Heart left ventricle (tissue), 16 donors: ENCODE results near the gene MPC2. TPM values are rescaled to one million over a fixed set of nuclear protein-coding genes. Genes with fewer than 3 reads are reported as not detected.

ENCODE experiments used
- ATAC-seq, 4 donors: fragments of 200-7000 bp; cut with Tn5 transposase; one replicate each; pipeline ENCODE4 v1.9.1; 2020 to 2022; ENCODE audit warnings: moderate library complexity in 4 of 4, mild to moderate bottlenecking in 3 of 4, moderate number of reproducible peaks in 1 of 4
- DNase-seq, 5 donors: peaks; one replicate each; pipeline ENCODE4 v3.0.0-alpha.2; 2020
- H3K27ac ChIP-seq, 12 donors: fragments of 200-600 bp; sonication (generic) in 4 of 12; one replicate each; pipeline versions ENCODE4 v1.5.0 to v1.8.0; 2016 to 2022; ENCODE audit warnings: mild to moderate bottlenecking in 2 of 12
- H3K27me3 ChIP-seq, 9 donors: fragments of 200-600 bp; sonication (generic) in 2 of 9; one replicate each; pipeline versions ENCODE4 v1.5.1 to v1.8.0; 2016 to 2022; ENCODE audit warnings: mild to moderate bottlenecking in 3 of 9
- H3K36me3 ChIP-seq, 9 donors: fragments of 200-600 bp; sonication (generic) in 2 of 9; one replicate each; pipeline versions ENCODE4 v1.5.0 to v1.8.0; 2018 to 2022; ENCODE audit warnings: mild to moderate bottlenecking in 2 of 9
- H3K4me1 ChIP-seq, 12 donors: fragments of 200-600 bp; sonication (generic) in 4 of 12; one replicate each; pipeline versions ENCODE4 v1.5.0 to v1.8.0; 2016 to 2022; ENCODE audit warnings: mild to moderate bottlenecking in 3 of 12
- H3K4me3 ChIP-seq, 12 donors: fragments of 200-600 bp; sonication (generic) in 4 of 12; one replicate each; pipeline versions ENCODE4 v1.5.0 to v1.8.0; 2017 to 2022; ENCODE audit warnings: mild to moderate bottlenecking in 9 of 12, moderate library complexity in 4 of 12
- H3K9me3 ChIP-seq, 12 donors: fragments of 200-600 bp; sonication (generic) in 4 of 12; one replicate each; pipeline versions ENCODE4 v1.5.0 to v1.8.0; 2016 to 2022; ENCODE audit warnings: mild to moderate bottlenecking in 1 of 12
- POLR2A ChIP-seq, 2 donors: fragments of 450-650 bp; IDR thresholded peaks; one replicate each; pipeline ENCODE4 v1.6.1; 2017; ENCODE audit warnings: antibody characterized with exemption in 2 of 2, mild to moderate bottlenecking in 2 of 2, moderate library complexity in 2 of 2
- WGBS, 4 donors: extraction: QIAGEN DNeasy Blood & Tissue Kit in 2 of 4; methylation state at CpG; one replicate each; pipeline versions ENCODE4 v1.1.5 to v1.1.7; 2013 to 2018; 5-methylcytosine and 5-hydroxymethylcytosine counted together
- intact Hi-C, 10 donors: fragments of 100-400 bp; cut with DNase I; formaldehyde crosslinking; loops; one replicate each; pipeline versions ENCODE4 v1.11.1 to v1.14.2; 2022
- polyA plus RNA-seq, 2 donors: library from polyadenylated mRNA; stranded (reverse); fragments of 200-250 nt; gene quantifications; one replicate each; pipeline ENCODE4 v1.2.3, GENCODE V29; 2013
- total RNA-seq, 9 donors: library from RNA; depleted of rRNA in 2 of 9; stranded (reverse); fragments of >200 nt in 2 of 9; fragmentation: NEBNext Ultra II Directional in 3 of 9; extraction: Animal tissue kit (Norgen Biotek cat#: 25700) in 3 of 9; gene quantifications; one replicate each; pipeline versions ENCODE4 v1.1.0 to v1.2.4, GENCODE V29; 2016 to 2023
- TF ChIP-seq, protein P1 (sequence below), 12 donors: fragments of 200-600 bp; sonication (generic) in 4 of 12; IDR thresholded peaks; one replicate each; pipeline versions ENCODE4 v1.5.0 to v1.8.0; 2018 to 2022; ENCODE audit warnings: antibody characterized with exemption in 12 of 12, mild to moderate bottlenecking in 5 of 12
- donor health status: ischemic (EF 13 %, LVEDD 7.1; RV severe dilation, severe dysfunction).
- donor health status: healthy with polysubstance abuse.
- donor health status: DM: no; HTN: yes; CAD: no.
- donor health status: DM: no; HTN: no; CAD: no.
- donor health status: ischemic (EF 25% LVEDD 6.9; RV normal size, moderate dysfunction).
- donor health status: ischemic (EF 25% LVEDD 5.7; RV mildly dilated, moderate dysfunction).
- donor health status: healthy.
- donor health status: DM: yes; HTN: yes; CAD: no.
- donor health status: ischemic (EF 35%, LVEDD 5.7; RV mildly dilated, moderate dysfunction).
- donor health status: nonischemic (EF 11% LVEDD 7.7; RV severe dilation, severe dysfunction).
- donor health status: DM: yes; HTN: yes; CAD: no.
- donor health status: PGD.
- donor health status: ischemic (EF 29% LVEDD 5.4; RV normal size, mild dysfunction).
- donor health status: nonischemic (EF 23%, LVEDD 6.1; RV moderate dilation, normal function).

MPC2 gene
- total and polyA plus RNA-seq, 11 donors: 69.5 to 260 (median 214) TPM

DNA sequence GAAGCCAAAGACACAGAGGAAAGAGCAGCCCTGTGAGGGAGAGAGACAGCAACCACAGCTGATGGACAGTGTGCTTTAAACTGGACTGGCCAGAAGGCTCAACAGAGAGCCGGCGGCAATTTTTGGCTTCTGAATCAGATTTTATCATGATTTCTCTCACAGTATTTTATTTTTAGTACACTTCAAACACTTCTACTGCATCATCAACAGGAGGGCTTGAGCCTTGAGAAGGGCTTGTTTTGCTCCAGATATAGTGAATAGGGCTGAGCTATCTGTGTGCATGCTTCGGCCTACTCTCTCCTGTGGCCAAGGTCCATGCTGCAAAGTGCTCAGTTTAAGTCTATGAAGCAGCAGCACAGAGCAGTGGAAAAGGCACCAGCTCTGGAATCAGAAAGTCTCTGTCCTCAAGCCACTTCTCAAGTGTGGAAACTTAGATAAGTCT is 56.3 kb downstream of the MPC2 start:
- Histone ChIP-seq H3K4me1 (peaks cover 0 to 11% (median 0%) of the 10 kb centered on the region in 12 donors), H3K27ac (no peak overlapping the region), H3K36me3 (no peaks in the 10 kb centered on the region), H3K9me3 (no peaks in the 10 kb centered on the region), H3K27me3 (no peaks in the 10 kb centered on the region), H3K4me3 (no peak overlapping the region)
- ATAC-seq: peak in 3 of 4 donors; percentile 41 to 92 (median 59)
- DNase-seq: no peak
- TF ChIP-seq, protein P1, sequence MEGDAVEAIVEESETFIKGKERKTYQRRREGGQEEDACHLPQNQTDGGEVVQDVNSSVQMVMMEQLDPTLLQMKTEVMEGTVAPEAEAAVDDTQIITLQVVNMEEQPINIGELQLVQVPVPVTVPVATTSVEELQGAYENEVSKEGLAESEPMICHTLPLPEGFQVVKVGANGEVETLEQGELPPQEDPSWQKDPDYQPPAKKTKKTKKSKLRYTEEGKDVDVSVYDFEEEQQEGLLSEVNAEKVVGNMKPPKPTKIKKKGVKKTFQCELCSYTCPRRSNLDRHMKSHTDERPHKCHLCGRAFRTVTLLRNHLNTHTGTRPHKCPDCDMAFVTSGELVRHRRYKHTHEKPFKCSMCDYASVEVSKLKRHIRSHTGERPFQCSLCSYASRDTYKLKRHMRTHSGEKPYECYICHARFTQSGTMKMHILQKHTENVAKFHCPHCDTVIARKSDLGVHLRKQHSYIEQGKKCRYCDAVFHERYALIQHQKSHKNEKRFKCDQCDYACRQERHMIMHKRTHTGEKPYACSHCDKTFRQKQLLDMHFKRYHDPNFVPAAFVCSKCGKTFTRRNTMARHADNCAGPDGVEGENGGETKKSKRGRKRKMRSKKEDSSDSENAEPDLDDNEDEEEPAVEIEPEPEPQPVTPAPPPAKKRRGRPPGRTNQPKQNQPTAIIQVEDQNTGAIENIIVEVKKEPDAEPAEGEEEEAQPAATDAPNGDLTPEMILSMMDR (IDR thresholded peaks at IDR 0.05): no peak
- no peak for TF ChIP-seq POLR2A (IDR thresholded peaks at IDR 0.05)
- WGBS, 4 donors: 36 to 53% (median 46%) methylated on average over 3 of the region's 3 CpGs
- intact Hi-C loops: no loop called here

DNA sequence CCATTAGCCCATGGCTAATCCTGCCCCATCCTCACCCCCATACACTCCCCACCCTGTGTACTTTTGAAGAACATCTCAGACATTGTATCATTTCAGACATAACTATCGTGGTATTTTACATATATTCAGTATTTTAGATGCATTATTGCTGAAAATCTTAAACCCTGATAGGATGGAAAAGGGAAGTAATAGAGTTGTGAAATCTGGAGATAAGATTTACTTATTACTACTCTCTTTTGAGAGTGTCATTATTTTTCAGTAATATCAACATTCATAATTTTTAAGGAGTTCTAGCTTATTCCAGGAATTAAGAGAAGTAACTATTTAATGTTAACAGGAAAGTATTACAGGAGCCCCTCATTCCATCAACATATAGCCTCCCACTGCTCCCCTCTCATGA is 57.4 kb downstream of the MPC2 start:
- H3K4me3 ChIP-seq: no peak overlapping the region
- WGBS, 4 donors: 84 to 95% (median 88%) methylated on average over 1 of the region's 1 CpG
- H3K4me1 ChIP-seq: peaks cover 0 to 11% (median 0%) of the 10 kb centered on the region in 12 donors
- H3K9me3 ChIP-seq: no peaks in the 10 kb centered on the region
- intact Hi-C loops: no loop called here
- H3K27ac ChIP-seq: no peak overlapping the region
- ATAC-seq (no peak), DNase-seq (no peak)
- TF ChIP-seq, protein P1 (IDR thresholded peaks at IDR 0.05): no peak
- no peak for TF ChIP-seq POLR2A (IDR thresholded peaks at IDR 0.05)
- no peaks in the 10 kb centered on the region for H3K36me3 ChIP-seq
- H3K27me3 ChIP-seq: no peaks in the 10 kb centered on the region

DNA sequence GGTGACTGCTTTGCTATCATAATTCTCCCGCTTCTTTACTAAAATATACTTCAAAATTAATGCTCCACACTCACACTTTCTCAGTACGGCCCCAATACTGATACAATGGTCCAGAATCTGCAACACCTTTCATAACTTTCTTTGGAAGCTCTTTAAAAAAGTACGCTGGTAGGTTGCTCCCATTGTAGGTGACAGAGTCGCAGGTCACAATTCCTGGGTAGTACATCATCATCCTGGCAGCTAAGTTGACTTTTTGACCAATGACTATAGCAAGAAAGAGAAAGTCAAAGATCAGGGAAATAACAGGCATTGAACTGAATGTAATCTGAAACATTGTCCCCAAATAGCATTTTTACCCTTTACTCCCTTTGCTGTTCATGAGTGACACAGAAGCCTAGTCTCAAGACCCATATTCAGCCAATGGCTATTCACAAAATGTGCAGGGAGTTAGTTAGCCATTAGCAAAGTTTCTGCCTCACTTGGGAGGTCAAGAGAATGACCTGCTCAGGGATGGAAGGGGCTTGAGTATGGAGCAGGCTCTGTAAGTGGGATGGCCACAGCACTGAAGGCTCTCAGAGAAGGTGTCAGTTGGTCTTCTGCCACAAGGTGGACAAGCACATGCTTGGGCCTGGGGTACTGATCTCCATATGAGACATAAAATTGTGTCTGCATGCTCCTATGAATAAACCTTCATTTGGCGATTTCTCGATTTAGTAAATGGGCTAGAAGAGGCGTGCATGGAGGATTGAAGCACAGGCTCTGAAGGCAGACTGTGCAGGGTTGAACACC is 58.3 kb downstream of the MPC2 start:
- intact Hi-C loops: no loop called here
- no peak for DNase-seq
- no peak for TF ChIP-seq POLR2A (IDR thresholded peaks at IDR 0.05)
- TF ChIP-seq, protein P1 (IDR thresholded peaks at IDR 0.05): no peak
- H3K36me3 ChIP-seq: no peaks in the 10 kb centered on the region
- ATAC-seq: no peak
- no peaks in the 10 kb centered on the region for H3K27me3 ChIP-seq
- 94 to 97% (median 97%) methylated on average over 7 of the region's 7 CpGs for WGBS, 4 donors
- no peaks in the 10 kb centered on the region for H3K9me3 ChIP-seq
- no peak overlapping the region for H3K27ac ChIP-seq
- H3K4me1 ChIP-seq: peaks cover 0 to 11% (median 0%) of the 10 kb centered on the region in 12 donors
- no peak overlapping the region for H3K4me3 ChIP-seq

DNA sequence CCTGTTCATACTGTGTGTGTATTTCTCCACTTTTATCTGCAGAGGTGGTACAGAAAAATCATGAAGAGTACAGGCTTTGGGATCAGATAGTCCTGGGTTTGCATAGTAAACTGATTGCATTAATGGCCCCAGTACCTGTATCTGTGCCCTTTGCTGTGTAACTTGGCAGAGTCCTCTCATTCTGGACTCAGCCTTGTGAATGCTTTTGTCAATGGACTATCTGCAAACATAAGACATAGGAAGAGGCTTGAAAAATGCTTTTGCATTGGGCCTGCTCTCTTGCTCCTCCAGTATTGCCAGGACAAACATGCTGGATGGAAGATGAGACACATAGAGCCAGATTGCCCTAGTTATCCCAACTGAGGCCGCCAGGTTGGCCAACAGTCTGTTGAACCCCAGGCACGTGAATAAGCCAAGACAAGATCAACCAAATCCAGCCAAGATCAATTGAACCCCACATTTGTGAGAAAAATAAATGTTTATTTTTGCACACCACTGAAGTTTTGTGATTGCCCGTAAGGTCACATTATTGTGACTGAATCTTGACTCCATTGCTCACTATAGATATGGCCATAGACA is 60.2 kb downstream of the MPC2 start:
- Histone ChIP-seq H3K4me1 (peaks cover 0 to 11% (median 0%) of the 10 kb centered on the region in 12 donors), H3K27ac (no peak overlapping the region), H3K4me3 (no peak overlapping the region), H3K27me3 (no peaks in the 10 kb centered on the region), H3K9me3 (no peaks in the 10 kb centered on the region), H3K36me3 (no peaks in the 10 kb centered on the region)
- DNase-seq: no peak
- WGBS, 4 donors: 93 to 98% (median 96%) methylated on average over 3 of the region's 3 CpGs
- ATAC-seq: no peak
- intact Hi-C loops: no loop called here
- no peak for TF ChIP-seq POLR2A (IDR thresholded peaks at IDR 0.05)
- TF ChIP-seq, protein P1 (IDR thresholded peaks at IDR 0.05): no peak
